GM21786 (cell line): ENCODE results near the gene TAF6.
A peak's percentile ranks its signal among the peaks of the same experiment; 100 is the strongest.

Experiments
- ATAC-seq: cut with Tn5 transposase; IDR thresholded peaks from one replicate; pipeline ENCODE4 v1.9.1; 2021; ENCODE audit not compliant: unreplicated experiment

Gene TAF6

DNA sequence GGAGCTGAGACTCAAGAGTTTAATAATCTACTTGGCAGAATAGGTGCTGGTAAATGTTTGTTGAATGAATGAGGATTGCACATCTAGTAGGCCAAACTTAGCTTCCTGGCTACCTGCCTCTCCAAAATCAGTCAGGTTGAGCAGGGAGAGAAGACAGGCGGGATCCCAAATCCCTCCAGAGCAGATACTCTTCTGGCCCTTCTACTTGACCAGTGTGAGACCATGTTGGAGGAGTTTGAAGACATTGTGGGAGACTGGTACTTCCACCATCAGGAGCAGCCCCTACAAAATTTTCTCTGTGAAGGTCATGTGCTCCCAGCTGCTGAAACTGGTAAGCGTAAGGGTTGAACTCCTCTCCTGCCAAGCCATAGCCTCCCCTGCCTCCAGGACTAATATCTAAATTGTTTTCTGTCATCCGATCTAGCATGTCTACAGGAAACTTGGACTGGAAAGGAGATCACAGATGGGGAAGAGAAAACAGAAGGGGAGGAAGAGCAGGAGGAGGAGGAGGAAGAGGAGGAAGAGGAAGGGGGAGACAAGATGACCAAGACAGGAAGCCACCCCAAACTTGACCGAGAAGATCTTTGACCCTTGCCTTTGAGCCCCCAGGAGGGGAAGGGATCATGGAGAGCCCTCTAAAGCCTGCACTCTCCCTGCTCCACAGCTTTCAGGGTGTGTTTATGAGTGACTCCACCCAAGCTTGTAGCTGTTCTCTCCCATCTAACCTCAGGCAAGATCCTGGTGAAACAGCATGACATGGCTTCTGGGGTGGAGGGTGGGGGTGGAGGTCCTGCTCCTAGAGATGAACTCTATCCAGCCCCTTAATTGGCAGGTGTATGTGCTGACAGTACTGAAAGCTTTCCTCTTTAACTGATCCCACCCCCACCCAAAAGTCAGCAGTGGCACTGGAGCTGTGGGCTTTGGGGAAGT lies 5.4 kb upstream of the TAF6 start:
- no peak for ATAC-seq

DNA sequence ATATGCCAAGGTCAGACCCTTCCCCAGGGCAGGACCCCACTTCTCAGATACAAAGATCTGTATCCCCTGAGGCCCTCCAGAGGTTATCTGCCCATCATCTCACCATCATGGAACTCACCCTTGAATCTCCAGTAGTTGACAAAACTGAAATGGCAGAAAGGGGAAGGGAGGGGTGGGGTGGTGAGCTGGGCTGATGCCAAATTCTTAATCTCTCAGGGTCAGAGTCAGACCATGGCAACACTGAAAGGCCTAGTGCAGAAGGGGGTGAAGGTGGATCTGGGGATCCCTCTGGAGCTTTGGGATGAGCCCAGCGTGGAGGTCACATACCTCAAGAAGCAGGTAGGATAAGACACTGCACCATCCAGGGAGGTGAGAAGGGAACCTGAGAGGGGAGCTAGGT lies 3.4 kb upstream of the TAF6 start:
- no peak for ATAC-seq

DNA sequence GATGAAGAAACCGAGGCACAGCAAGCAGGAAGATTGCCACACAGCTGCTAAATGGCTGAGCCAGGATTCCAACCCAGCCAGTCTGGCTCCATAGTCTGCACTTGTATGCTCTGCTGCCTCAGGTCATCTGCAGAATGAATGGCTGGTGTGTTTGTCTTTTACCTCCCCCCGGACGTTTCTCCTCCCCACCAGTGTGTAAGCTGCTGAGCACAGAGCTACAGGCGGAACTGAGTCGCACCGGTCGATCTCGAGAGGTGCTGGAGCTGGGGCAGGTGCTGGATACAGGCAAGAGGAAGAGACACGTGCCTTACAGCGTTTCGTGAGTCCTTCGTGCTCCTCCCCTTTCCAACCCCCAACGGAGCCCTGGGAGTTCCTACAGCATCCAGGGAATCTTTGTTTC lies 2.9 kb upstream of the TAF6 start:
- ATAC-seq: no peak

DNA sequence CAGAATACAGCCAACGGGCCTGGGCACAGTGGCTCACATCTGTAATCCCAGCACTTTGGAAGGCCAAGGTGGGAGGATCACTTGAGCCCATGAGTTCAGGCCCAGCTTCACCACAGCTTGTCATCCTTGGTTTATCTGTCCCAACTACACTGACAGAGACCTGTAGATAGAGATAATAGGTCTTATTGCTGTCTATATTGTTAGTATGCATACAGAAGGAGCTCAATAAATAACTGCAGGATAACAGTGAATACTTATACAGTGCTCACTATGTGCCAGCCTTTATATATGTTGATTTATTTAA lies 1.5 kb upstream of the TAF6 start:
- no peak for ATAC-seq

DNA sequence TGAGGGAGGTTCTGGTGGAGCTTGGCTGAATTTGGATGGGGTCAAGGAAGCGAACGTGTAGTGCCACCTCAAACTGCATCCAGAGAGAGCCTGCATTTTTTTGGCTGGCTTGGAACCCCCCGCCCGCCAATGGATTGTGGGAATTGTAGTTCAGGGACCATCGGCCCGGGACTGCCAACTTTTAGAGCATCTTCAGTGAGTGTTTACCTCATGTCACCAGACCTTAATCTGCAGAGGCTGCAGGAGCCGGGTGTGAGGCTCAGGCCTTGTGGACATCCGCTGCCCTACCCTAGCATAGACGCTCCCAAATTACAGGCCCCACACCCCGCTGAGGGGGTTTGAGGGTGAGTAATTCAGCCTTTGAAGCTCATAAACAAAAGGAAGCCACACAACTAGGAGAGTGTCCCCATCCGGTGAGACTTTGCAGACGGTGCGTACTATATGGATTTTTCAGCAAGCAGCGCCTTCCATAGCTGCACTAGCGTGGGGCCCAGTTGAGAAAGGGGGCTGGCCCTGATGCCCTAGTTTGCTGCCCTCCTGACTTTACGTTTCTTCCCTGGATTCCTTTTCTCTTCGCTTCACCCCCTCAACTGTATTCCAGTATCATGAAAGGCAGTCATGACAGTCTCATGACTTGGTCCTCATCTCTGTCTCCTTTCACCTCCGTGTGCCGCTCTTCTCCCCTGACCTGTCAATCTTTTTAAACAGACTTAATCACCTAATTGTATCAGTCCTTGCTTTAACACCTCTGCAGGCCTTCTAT lies 993 bp upstream of the TAF6 start:
- peak; percentile 30 for ATAC-seq

DNA sequence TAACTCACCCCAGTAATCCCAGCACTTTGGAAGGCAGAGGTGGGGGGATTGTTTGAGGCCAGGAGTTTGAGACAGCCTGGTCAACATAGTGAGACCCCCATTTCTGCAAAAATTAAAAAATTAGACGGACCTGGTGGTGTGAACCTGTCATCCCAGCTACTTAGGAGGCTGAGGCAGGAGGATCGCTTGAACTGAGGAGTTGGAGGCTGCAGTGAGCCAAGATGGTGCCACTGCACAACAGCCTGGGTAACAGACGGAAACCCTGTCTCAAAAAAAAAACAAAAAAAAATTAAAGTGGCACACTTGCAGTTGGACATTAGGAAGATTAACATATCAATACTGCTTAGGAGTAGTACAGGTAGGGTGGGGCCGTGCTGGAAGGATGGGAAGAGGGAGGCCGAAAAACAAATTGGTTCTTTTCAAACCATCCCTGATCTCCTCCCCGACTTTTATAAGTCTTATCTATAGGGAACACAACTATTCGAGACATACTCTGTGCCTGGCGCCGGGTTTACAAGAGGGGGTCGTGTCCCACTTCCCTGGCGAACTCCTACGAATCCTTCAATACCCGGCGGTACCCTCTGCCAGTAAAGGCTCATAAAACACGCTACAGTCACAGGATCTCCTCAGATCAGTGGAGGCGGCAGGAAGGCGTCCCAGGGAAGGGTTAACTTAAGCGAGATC lies 628 bp downstream of the TAF6 start:
- ATAC-seq: no peak

DNA sequence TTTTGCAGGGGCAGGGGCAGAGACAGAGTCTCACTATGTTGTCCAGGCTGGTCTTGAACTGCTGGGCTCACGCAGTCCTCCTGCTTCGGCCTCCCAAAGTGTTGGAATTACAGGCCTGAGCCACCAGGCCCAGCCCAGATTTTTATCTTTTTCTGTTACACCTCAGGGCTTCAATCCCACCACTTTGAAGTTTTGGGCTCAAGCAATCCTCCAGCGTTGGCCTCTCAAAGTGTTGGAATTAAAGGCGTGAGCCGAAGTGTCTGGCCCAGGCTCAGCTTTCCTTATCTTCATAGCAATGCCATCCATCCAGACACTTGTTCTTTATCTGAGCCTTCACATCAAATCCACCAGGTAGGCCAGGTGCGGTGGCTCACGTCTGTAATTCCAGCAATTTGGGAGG lies 4.1 kb downstream of the TAF6 start:
- no peak for ATAC-seq

DNA sequence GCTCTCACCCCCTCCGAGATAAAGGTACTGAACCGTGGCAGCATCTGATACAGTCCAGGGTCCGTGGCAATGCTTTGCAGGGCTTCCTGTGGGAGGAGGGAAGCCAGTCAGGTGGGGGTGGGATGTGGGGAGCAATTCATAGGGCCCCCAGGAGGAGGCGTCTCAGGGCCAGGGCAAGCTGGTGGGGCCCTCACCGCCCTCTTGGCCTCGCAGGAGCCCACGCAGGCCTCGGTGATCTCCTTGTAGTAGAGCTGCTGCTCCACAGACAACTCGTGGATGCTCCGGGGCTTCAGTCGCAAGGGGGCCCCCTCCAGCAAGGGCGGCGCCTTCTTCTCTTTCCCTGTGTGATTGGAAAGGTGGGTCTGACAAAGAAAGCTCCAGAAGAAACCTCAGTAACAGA lies 7.2 kb downstream of the TAF6 start:
- ATAC-seq: no peak

DNA sequence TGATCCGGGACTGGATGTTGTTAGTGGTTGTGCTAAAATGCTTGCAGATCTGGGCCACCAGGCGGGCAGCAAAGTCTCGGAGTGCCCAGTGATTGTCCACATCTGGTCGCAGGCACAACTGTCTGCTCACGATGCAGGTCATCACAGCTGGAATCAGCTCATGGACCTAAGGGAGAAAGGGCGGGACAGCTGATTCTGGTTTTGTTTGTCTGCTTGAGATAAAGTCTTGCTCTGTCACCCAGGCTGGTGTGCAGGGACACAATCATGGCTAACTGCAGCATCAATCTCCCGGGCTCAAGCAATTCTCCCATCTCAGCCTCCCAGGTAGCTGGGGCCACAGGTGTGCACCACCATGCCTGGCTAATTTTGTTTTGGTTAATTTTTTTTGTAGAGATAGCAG lies 8.0 kb downstream of the TAF6 start:
- ATAC-seq: no peak

DNA sequence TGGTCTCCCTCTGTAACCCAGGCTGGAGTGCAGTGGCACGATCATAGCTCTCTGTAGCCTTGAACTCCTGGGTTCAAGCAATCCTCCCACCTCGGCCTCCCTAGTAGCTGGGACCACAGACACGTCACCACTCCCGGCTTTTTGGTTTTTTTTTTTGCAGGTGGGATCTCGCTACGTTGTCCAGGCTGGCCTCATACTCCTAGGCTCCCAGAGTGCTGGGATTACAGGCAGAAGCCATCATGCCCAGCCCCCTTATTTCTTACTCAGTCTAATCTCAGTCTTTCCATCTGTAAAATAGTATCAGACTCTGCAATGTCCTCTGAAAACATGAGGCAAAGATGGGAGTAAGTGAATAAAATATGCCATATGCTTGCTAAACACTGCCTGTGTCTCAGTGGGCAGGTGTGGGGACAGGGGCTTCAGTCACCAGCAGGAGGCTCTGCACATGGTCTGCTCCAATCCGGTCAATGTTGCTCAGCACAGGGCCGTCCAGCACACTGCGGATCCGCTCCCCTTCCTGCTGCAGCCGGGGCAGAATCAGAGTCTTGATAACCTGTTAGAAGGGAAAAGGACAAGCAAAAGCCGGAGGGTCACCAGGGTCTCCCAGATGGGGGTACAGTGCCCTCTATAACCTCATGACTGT lies 9.5 kb downstream of the TAF6 start:
- no peak for ATAC-seq

DNA sequence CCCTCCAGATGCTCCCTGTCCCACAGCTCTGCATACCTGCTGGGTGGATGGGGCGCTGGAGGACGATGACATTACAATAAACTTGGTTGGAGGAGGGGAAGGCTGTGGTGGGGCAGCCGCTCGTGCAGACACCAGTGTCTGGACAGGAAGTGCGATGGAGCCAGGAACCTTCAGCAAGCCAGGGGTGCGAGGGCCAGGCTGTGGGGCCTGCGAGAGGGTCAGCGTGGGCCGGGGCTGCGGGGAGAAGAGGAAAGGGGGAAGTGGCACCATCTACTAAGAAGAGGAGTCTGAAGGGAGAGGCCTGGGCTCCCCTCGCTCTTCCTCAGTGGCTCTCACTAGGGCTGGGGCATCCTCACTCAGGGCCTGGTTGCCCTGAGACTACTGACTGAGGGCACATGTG lies 11.3 kb downstream of the TAF6 start:
- ATAC-seq: no peak

DNA sequence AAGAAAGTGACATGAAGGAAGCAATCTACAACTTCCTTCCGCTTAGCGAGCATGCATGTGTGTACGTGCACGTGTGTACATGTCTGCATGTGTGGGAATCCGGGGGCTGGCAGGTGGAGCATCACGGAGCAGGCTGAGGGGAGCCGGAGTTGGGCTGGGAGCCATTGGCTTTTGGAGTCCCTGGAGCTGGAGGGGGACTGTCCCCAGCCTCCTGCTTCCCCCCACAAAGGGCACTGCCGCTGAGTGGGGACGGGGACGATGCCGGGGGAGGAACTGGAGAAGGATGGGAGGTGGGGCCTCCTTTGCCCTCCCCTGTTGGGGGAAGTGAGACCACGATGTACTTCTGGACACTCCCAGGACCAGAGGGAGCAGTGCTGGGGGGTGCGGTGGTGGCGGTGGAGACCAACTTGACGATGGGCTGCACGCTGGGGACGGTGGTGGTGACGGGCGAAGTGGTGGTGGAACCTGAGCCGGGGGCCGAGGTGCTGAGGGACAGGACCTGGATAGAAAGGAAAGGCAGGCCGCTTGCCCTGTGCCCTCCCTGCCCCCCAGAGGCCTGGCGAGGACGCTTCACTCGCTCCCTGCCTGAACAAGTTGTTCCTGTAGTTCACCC lies 11.9 kb downstream of the TAF6 start:
- ATAC-seq: no peak

DNA sequence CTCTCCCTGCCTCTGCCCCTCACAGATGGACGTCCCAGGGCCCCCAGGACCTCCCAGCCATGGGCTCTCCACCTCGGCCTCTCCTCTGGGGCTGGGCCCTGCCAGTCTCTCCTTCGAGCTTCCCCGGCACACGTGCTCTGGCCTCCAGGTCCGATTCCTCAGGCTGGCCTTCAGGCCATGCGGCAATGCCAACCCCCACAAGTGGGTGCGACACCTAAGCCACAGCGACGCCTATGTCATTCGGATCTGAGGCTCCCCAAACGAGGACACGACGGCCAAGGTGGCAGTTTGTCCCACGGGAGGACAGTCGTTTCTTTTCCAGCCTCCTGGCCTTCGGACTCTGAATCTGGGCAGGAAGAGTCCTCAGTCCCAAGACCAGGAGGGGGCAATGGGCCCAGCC lies 12.5 kb downstream of the TAF6 start:
- no peak for ATAC-seq

DNA sequence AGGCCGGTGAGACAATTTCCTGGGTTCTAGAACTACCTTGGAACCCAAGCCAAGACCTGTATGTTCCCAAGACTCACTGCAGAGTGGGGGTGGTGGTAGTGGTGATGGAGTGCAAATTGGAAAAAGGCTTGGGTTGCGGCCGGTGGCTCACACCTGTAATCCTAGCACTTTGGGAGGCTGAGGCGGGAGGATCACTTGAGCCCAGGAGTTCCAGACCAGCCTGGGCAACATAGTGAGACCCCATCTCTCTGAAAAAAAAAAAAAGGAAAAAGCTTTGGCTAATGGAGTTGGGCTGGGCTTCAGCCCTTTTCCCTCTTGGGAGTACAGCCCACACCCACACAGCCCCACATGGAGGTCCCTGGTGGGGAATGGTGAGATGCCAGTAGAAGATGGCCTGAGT lies 13.6 kb downstream of the TAF6 start:
- no peak for ATAC-seq

DNA sequence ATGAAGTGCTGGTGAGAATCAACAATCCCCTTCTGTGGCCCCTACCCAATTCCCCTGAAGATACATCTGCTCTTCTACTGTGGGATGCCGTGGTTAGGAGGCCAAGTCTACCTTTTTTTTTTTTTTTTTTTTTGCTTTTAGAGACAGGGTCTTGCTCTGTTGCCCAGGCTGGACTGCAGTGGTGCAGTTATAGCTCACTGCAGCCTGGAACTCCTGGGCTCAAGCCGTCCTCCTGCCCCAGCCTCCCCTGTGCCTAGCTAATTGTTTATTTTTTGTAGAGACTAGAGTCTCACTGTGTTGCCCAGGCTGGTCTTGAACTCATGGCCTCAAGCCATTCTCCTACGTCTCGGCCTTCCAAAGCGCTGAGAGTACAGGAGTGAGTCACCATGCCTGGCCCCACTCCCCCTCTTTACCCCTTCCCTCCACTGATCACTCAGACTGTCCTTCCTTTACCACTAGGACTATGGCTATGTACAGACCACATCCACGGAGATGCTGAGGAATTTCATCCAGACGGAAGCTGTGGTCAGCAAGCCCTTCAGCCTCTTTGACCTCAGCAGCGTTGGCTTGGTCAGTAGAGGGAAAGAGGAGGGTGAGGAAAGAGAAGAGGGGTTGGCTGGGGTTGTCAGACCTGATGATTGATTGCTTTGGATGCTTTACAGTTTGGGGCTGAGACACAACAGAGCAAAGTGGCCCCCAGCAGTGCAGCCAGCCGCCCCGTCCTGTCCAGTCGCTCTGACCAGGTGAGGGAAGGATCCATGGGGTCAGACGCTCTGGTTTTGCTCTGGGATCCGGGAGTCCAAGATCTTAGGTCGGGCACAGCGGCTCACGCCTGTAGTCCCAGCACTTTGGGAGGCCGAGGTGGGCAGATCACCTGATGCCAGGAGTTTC lies 16.0 kb downstream of the TAF6 start:
- no peak for ATAC-seq

DNA sequence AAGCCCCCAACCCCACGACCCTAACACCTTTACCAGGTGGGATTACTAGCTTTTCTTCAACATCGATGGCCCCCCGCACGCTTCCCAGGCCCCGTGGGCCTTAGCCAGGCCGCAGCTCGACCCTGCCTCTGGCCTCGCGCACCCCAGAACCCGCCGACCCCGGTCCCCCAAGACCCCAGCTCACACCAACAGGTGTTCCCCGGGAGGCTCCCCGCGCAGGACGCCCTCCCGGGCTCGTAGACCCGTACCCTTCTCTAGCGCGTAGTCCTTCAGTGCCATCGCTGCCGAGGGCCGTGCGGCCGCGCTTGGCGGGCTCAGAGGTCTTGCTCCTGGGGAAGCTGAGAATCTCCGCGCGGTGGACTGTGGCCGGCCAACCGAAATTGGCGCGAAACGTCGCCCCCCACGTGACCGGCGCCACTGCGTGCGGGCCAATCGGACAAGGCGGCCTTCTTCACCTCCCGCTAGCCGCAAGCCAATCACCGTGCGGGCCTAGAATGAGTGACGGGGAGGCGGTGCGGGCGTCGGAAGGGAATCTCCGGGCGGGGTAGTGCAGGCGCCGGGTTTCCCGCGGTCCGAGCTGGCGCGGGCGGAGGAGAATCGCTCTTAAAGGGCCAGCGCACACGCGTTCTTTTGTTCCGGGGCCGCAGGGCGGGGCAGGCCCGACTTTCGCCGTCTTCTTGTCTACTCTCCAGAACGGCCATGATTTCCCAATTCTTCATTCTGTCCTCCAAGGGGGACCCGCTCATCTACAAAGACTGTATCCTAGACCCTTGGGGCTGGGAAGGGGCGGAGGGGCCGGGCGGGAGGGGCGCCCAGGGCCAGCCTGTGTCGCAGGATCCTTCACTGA lies 17.9 kb downstream of the TAF6 start, which contains the start of the genes AP4M1 and MCM7:
Gene AP4M1 (plus strand): TSS at position 628 of the 847 bp plus-strand sequence. CDS start 72 bp downstream, at position 700.
Gene MCM7 (minus strand): TSS at position 382 of the 847 bp plus-strand sequence. CDS start 103 bp downstream, at position 279.
- peak; percentile 86 for ATAC-seq

DNA sequence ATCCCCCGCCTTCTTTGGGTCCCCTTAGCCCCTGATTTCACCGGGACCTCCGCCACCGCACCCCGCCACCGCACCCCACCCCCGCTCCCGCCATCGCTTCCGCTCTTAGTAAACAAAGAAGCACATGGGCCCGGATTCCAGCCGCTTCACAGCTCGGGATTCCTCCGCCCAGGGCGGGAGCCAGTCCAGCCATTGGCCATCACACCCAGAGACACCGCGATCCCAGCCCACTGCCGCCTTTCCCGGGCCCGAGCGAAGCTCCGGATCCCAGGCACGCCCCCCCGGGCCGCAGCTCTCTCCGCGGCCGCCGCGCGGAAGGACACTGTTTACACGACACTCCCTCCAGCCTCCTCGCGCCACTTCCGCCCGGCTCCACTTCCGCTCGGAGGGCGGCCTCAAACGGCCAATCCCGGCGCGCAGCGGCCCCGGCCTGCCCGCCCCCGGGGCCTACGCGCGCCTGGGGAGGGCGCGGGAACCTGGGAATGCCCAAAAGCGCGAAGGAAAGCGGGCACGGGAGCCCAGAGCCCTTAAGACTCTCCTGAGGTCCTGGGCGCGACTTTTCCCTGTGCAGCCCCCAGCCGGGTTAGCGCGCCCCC lies 18.6 kb downstream of the TAF6 start:
- peak; percentile 49 for ATAC-seq

DNA sequence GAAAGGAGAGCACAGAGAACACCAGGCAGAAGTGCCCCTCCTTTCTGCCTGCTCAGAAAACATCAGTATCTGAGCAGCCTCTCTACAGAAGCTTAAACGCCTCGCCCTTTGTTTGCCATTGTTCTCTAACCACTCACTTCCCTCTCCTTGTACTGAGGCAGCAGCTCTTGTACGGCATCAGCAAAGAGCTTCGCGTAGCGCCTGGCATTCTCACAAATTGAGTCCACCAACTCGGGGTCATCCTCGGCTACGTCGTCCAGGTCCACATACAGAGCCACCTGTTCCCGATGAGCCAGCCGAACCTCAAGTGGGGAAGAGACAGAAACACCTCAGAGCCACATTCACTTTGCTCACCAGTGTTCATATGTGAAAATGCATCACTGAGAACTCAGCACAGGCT lies 19.7 kb downstream of the TAF6 start:
- no peak for ATAC-seq
